Tibial artery (tissue), 4 donors: ENCODE results near the gene STAG2.

Source experiments
- DNase-seq, 2 donors: peaks; one replicate each; pipeline ENCODE4 v3.0.0-alpha.2; 2019
- H3K27ac ChIP-seq, 2 donors: fragments of 200-600 bp; sonication (generic) in 1 of 2; 1 replicate in 1 of 2; 2 replicates in 1 of 2; pipeline ENCODE4 v1.5.1; 2018 to 2019; ENCODE audit warnings: mild to moderate bottlenecking in 1 of 2
- H3K27me3 ChIP-seq, 2 donors: fragments of 200-600 bp; sonication (generic) in 1 of 2; one replicate each; pipeline versions ENCODE4 v1.5.1 to v1.6.0; 2016 to 2019
- H3K36me3 ChIP-seq, 3 donors: fragments of 200-600 bp; sonication (generic) in 2 of 3; one replicate each; pipeline ENCODE4 v1.5.1; 2016 to 2019; ENCODE audit warnings: mild to moderate bottlenecking in 2 of 3
- H3K4me1 ChIP-seq, 4 donors: fragments of 200-600 bp; sonication (generic) in 2 of 4; 1 replicate in 3 of 4; 2 replicates in 1 of 4; pipeline ENCODE4 v1.5.1; 2016 to 2019
- H3K4me3 ChIP-seq, 2 donors: fragments of 200-600 bp; sonication (generic) in 1 of 2; 1 replicate in 1 of 2; 2 replicates in 1 of 2; pipeline ENCODE4 v1.5.1; 2018 to 2019; ENCODE audit warnings: mild to moderate bottlenecking in 2 of 2
- H3K9me3 ChIP-seq, 3 donors: fragments of 200-600 bp; sonication (generic) in 1 of 3; one replicate each; pipeline ENCODE4 v1.5.1; 2016 to 2019
- CTCF ChIP-seq, 2 experiments: fragments of 200-600 bp in 1 of 2; fragments of 450-650 bp in 1 of 2; IDR thresholded peaks; one replicate each; pipeline ENCODE4 v1.5.1; 2017 to 2019; ENCODE audit warnings: antibody characterized with exemption in 2 of 2, mild to moderate bottlenecking in 1 of 2, moderate library complexity in 1 of 2
- intact Hi-C: fragments of 100-400 bp; cut with DNase I; formaldehyde crosslinking; loops from one replicate; pipeline ENCODE4 v1.15.0; 2023; ENCODE audit warnings: low total_unique reads

STAG2 gene

DNA sequence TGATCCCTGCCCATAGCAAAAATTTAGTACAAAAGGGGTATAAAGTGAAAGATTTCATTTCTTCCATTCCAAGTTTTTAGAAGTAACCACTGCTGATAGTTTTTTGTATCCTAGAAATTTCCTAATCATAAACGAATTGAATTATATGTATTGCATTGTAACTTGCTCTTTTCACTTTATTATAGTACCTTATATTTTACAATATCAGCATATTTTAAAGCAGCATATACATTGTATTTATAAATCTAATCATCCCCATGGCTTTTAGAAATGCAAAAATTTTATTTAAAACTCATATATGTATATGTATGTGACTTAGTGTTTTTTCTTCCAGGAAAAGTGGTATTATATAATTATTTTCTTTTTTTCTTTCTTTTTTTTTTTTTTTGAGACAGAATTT lies 27.7 kb downstream of the STAG2 start:
- intact Hi-C loops = no loop called here
- no peak overlapping the region for H3K27ac ChIP-seq
- H3K36me3 ChIP-seq = no peaks in the 10 kb centered on the region
- H3K4me1 ChIP-seq = peaks cover 0 to 32% (median 0%) of the 10 kb centered on the region in 4 donors
- DNase-seq = no peak
- no peaks in the 10 kb centered on the region for H3K9me3 ChIP-seq
- no peak for TF ChIP-seq CTCF (IDR thresholded peaks at IDR 0.05)
- H3K4me3 ChIP-seq = no peak overlapping the region
- H3K27me3 ChIP-seq = no peaks in the 10 kb centered on the region

GRCh38 chrX:123990169-123990568 lies 28.7 kb downstream of the STAG2 start:
- Histone ChIP-seq H3K9me3 (no peaks in the 10 kb centered on the region), H3K4me1 (peaks cover 0 to 31% (median 0%) of the 10 kb centered on the region in 4 donors), H3K27ac (no peak overlapping the region), H3K36me3 (no peaks in the 10 kb centered on the region), H3K27me3 (no peaks in the 10 kb centered on the region), H3K4me3 (no peak overlapping the region)
- no peak for TF ChIP-seq CTCF (IDR thresholded peaks at IDR 0.05)
- DNase-seq = no peak
- intact Hi-C loops = no loop called here

DNA sequence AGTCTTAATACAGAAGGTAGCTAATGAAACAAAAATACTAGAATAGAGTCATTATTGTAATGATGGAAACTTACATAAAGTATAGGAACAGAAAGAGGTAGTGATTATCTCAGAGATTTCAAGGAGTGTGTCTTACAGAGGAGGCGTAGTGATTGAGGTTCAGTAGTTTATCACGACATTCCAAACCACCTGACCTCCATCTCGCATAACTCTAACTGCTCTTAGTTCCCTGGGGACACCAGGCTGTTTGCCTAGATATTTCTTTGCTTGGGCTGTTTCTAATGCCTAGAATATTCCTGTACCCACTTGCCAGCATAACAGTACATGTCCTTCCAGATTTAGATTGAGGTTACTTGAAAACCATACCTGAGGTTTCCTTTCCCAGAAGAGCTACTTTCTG lies 29.1 kb downstream of the STAG2 start:
- Histone ChIP-seq H3K4me1 (peaks cover 0 to 27% (median 0%) of the 10 kb centered on the region in 4 donors), H3K27ac (no peak overlapping the region), H3K36me3 (no peaks in the 10 kb centered on the region), H3K4me3 (no peak overlapping the region), H3K27me3 (no peaks in the 10 kb centered on the region), H3K9me3 (no peaks in the 10 kb centered on the region)
- TF ChIP-seq CTCF (IDR thresholded peaks at IDR 0.05) = no peak
- intact Hi-C loops = no loop called here
- DNase-seq = no peak

DNA sequence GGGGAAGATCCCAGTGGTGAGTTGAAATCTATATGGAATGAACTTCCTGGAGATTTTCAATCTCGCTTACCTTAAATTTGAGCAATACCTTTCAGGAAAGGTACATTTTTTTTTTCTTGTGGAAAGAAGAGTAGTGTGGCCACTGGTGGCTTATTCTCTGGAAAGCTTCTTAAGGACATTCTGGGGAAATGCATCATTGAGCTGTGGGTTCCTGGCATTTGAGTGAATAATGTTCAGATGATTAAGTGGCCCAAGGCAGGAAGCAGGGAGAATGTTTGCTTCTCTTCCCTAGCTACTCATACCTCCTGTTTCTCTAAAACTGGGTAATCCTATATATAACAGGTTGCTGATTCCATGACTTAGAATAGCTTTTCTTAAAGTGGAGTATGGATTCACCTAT lies 31.8 kb downstream of the STAG2 start:
- H3K9me3 ChIP-seq = no peaks in the 10 kb centered on the region
- intact Hi-C loops = no loop called here
- no peak overlapping the region for H3K4me3 ChIP-seq
- TF ChIP-seq CTCF (IDR thresholded peaks at IDR 0.05) = no peak
- no peaks in the 10 kb centered on the region for H3K36me3 ChIP-seq
- H3K4me1 ChIP-seq = peaks cover 0 to 24% (median 0%) of the 10 kb centered on the region in 4 donors
- H3K27ac ChIP-seq = no peak overlapping the region
- H3K27me3 ChIP-seq = no peaks in the 10 kb centered on the region
- no peak for DNase-seq

GRCh38 chrX:123993904-123994635 lies 32.6 kb downstream of the STAG2 start:
- TF ChIP-seq CTCF (IDR thresholded peaks at IDR 0.05) = no peak
- Histone ChIP-seq H3K27me3 (no peaks in the 10 kb centered on the region), H3K27ac (no peak overlapping the region), H3K4me3 (no peak overlapping the region), H3K9me3 (no peaks in the 10 kb centered on the region), H3K4me1 (peaks cover 0 to 24% (median 0%) of the 10 kb centered on the region in 4 donors), H3K36me3 (no peaks in the 10 kb centered on the region)
- DNase-seq = no peak
- intact Hi-C loops = no loop called here
